ENCODE data around the gene AQP6.
A peak's percentile ranks its signal among the peaks of the same experiment; 100 is the strongest.

Gene AQP6

DNA sequence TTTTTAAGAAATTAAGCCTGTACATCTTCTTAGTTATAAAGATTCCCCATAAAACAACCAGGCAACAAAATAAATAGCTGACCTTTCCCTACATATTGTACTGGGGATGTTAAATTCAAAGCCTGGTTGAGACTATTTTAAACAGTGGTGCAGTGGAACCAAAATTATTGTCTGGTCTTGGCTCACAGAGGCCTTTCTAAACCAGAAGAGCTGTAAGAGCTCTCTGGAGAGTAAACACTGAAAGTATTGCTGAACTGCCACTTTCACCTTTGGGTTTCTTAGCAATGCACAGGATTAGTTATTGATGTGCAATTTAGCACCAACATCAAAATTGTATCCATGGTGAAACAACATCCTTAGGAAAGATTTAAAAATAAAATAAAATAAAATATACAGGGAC lies 31.9 kb downstream of the AQP6 start:
- no peak for DNase-seq

DNA sequence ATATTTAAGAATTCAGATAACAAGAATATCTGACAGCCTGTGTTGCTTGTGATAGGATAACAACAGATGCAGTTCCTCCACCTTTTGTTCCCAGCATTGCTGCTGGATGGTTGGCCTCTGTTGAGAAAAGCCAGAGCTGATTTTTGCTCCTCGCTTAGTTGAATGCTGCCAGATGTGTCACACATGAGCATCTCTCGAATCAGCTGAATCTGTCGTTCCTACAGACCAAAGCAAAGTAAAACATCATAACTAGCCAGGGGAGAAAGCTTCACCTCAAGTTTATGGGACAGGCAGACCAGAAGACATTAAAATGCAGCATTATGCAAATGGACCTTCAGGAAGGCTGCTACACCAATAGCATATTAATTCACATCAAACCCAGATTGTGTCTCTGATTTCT lies 32.4 kb downstream of the AQP6 start:
- no peak for DNase-seq

DNA sequence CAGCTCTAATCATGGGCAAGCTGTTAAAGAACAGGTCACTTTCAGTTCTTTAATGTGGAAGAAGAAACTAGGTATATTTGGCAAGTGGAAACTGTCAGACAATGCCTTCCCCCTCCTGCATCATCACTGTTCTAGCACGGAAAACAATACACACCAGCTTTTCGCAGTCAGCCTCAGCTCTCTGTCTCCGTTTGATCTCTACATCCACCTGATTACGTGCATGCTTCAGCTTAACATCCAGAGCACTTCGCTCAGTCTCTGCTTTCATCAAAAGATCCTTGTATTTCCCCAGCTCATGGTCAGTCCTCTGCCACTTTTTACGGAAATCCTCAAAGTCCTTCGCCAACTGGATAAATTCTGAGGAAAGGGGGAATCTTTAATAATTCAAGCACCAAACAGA lies 33.5 kb downstream of the AQP6 start:
- DNase-seq, result no peak

DNA sequence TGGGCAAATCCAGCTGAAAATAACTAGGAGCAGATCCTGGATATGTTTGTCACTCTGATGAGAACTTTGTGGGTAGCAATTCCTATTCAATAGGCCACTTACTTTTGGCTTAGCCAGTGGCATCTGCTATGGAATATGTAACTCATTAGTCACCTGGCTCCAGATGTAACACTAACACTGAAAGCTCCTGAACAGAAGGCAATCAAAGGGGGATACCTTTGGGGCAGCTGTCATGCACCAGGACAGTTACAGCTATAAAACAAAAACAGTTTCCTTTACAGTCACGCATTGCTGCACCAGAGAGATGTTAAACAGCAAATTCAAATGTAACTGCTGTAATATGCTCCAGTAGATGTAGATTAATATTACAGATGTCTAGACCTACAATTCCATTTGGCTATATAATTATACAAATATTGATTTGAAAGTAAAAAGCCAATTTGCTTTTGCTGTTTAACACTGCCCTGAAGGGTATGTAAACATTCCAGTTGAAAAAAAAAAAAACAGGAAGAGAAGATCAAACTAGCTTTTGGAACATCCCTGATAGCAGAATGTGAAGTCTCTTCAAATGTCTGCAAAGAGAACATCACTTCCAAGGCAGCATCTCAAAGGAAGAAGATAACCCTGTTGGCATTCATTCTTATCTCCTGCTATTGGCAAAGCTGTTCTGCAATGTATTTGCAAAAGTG lies 34.2 kb downstream of the AQP6 start:
- DNase-seq, result no peak

DNA sequence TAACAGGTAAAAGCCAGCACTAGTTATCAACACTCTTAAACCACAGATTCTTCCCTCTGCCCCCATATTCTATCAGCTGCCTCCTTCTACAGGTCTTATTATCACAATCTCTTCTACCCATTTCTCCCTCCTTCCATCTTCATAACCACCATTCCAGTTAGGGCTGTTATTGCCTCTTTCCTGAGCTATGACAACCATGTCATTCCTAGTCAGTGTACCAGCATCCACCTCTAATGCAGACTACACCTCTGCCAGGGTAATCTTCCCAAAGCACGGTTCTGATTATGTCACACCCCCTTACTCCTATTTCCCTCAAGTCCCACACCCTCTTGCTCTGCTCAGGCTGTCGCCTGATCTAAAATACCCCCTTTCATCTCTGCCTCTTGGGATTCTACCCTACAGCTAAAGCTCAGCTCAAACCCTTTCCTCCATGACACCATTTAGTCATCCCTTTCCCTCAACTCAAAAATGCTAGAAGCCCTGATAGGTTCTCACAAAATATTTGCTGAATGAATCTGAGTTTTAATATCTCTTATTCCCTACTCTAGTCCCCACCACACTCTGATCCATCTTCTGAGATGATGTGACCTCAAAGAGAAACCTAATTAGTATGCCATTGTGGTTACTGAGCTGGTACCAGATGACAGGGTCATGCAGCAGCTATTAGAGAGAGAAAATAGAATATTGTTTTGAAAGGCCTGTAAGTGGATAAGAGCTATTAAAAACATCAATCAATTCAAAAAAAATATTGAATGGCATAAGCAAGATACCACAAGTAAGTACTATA lies 40.8 kb downstream of the AQP6 start:
- DNase-seq, result no peak

DNA sequence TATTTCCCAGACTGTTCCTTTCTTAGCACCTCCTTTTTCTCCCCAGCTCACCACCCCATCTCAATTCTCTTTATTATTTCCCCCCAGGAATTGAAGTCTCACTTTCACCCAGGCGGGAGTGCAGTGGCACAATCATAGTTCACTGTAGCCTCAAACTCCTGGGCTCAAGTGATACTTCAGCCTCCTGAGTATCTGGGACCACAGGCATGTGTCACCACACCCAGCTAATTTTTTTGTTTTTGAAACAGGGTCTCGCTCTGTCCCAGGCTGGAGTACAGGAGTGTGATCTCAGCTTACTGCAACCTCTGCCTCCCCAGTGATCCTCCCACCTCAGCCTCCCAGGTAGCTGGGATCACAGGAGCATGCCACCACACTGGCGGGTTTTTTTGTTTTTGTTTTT lies 41.6 kb downstream of the AQP6 start:
- no peak for DNase-seq

DNA sequence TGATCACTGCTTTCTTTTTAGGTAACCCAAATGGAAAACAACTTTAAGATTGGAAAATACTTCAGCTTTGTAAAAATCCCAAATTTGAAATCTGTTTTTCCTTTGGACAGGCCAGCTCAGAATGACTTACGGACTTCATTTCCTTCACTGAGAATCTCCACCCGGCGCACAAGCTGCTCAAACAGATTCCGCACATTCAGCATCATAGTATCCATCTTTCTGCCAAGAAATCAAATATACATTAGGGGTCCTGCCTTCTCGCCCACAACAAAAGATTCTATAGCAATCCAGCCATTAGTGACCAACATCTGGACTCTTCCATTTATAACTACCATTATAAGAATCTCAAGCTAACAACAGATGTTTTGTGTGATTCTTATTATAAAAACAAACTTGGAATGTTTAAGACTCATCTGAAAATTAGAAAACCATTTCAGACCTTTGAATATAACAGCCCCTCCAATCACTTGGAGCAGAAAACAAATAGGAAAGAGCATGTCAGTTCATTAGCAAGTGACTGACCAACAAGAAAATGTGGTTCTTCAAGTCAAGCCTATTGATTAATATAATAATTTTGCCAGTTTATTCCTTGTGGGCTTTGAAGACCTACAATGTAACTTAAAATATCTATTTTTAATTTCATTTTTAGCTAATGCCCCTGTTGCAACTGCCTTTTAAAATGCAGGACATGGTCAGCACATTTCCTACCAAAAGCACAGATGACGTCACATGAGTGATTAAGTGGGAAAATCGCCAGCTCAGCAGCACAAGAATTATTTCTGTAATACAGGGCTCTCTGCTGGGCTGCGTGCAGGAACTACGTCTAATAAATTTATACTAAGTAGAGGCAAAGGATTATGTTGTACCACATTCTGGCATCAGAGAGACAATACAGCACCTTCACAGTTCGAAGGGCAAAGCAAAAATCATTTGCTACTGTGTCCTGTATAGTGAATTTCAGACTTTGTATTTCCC lies 44.0 kb downstream of the AQP6 start:
- no peak for DNase-seq

DNA sequence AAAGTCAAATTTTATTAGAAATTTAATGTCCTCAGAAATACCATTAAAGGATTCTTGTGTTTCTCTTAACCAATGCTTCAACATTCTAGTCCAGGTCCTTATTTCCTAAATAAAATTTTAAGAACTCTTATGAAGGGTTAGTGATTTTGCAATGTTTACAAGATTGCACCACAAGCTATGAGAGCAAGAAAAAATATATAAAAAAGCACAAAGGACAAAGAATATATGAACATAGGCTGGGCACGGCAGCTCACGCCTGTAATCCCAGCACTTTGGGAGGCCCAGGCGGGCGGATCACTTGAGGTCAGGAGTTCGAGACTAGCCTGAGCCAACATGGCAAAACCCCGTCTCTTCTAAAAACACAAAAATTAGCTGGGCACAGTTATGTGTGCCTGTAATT lies 44.9 kb downstream of the AQP6 start:
- no peak for DNase-seq

DNA sequence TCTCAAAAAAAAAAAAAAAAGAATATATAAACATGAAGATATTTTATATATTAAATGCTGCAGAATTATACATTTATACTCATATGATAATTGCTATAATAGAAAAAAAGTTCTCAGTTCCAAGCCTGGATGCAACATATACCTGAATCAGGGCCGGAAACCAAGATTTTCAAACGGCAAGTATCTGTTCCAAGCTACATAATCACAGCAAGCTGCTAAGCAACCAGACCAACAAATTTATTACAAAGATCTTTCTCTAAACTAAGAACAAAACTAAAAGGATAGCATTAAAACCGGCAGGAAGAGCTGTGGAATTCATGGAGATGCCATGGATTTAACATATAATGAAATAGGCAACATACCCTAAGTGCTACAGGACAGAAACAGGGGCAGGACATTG lies 45.4 kb downstream of the AQP6 start:
- no peak for DNase-seq

DNA sequence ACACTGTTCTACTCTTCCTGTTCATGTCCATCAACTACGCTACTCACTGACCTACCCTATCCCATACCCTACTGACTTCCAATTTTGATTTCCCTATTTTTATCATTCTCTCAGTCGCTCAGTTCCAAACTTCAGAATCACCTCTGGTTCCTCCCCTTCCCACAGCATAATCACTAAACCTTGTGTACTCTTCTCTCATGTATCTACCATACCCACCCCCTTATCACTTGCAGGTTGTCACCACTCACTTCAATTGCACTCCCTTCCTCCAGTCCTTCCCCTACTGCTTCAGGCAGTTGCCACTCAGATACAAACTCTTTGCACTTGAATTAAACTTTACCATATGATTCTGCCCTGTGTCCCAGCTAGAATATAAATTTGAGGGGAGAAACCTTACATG lies 46.2 kb downstream of the AQP6 start:
- DNase-seq, result no peak

DNA sequence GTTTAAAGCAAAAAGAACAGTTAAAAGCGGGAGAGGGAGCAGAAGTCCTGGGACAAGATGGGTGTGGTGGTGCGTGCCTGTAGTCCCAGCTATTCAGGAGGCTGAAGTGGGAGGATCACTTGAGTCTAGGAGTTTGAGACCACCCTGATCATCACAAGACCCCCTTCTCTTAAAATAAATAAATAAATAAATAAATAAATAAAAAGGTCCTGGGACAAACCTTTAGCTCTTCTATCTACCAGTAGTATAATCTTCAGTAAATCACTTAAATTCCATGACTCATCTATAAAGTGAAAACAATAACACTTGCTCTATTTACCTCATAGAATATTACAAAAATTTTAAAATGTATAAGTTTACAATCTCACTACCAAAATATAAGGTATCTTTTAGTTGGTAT lies 46.8 kb downstream of the AQP6 start:
- no peak for DNase-seq

DNA sequence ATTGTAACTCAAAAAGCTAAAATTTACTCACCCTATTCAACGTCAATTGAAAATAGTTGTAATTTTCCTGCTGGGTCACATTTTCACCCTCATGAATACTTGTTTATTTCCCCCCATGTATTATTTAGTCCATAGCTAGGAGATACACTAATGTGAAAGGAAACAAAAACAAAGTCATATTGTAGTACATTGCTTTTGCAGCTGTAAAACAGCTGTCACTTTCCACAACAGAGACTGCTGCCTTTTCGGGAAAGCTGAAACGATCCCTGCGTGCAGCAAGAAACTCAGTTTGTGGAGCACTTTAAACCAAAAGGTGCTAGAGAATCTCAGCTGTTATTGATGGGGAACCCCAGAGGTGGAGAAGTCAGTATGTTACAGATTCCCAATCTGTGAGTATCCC lies 48.3 kb downstream of the AQP6 start:
- no peak for DNase-seq

DNA sequence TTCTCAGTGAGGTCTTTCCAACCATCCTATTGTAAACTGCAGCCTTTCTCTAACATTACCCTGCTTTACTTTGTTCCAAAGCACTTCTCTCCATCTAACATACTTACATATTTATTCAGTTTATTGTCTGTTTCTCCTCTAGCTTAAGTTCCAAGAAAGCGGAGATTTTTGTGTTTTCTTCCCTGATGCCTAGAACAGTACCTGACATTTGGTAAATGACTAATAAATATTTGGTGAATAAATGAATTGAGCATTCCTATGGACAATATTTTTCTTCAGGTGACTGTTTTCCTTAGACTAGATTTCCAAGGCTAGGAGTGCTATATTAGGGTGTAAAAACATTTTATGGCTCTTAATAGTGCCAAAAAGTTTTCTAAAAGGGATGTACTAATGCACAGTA lies 50.2 kb downstream of the AQP6 start:
- DNase-seq, result no peak

DNA sequence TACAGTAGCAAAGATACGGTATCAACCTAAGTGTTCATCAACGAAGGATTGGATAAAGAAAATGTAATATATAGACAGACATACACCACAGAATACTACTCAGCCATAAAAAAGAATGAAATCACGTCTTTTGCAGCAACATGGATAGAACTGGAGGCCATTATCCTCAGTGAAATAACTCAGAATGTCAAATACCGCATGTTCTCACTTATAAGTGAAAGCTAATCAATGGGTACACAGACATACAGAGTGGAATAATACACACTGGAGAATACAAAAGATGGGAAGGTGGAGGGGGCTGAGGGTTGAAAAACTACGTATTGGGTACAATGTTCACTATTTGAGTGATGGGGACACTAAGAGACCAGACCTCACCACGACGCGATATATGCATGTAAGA lies 51.5 kb downstream of the AQP6 start:
- DNase-seq, result no peak

DNA sequence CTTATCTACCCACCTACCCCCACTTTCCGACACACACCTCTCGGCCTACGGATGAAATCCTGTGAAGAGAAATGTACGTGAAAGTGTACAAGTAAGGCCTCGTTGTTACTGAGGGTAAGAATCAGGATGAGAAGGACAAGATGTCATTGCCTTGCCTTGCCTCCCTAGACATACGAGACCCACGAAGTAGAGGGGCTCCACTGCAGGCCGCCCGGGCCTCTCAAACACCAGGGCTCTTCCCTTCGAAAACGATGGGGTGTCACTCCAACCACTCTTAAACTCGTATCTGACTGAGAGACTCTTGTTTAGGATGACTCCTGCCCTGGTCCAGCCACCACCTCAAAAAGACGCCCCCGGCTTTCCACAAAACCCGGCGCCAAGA lies 52.0 kb downstream of the AQP6 start:
- DNase-seq, result no peak

DNA sequence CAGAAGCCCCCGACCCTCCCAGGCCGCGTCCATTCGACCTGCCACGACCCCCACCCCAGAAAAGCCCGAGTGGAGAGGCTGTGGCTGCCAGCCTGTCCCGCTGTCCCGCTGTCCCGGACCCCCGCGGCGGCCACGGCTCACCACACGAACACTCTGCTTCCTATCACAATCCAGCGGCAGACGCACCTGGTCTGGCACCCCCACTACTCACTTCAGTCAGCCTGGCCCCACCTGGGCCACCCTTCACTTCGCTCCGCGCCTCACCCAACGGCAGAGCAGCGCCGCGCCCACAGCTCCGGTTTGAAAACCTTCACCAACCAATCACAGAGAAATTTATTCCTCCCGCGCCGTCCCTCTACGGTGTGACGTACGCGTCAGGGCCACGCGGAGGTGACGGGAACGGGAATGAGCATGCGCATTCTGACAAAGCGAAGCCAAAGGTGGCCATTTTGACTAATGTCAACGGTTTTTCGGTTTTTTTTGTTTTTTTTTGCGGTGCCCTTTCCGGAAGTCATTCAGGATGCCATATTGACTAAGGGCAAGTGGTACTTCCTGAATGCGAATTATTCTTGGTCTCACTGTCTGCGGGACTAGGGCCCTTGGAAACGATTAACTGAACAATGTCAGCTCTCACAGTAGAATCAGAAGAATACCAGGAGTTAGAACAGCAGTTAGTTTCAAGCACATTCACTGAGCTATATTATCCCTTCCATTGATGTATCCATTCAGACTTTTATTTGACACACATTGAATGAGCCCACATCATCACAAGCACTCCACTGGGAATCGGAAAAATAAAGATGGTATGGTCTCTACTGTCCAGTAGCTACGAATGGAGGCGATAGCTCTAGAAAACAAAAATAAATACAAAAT lies 52.7 kb downstream of the AQP6 start, which contains the start of gene RACGAP1:
Gene RACGAP1 (minus strand): TSS at position 308 of the 873 bp plus-strand sequence. CDS start 8,779 bp downstream, outside the sequence.
- peak; percentile 96 for DNase-seq

DNA sequence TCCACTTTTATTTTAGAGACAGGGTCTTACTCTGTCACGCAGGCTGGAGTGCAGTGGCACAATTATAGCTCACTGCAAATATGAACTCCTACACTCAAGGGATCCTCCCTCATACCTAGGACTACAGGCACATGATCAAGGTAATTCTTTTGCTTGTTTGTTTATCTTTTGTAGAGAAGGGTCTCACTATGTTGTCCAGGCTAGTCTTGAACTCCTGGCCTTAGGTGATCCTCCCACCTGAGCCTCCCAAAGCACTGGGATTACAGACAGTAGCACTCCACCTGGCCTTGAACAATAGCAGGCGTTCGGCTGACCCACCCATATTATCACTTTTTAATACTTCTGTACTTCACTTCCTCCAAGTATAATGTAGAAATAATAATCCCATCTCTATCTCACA lies 53.9 kb downstream of the AQP6 start:
- no peak for DNase-seq

All from CD4-positive, alpha-beta T cell treated with Interleukin-6 for 4 hours (primary cell).